Ovary (tissue), 9 donors: ENCODE results near the gene PLPP3. TPM values are rescaled to one million over a fixed set of nuclear protein-coding genes. Genes with fewer than 3 reads are reported as not detected.

Experiments used
- DNase-seq, 5 donors: peaks; one replicate each; pipeline ENCODE4 v3.0.0-alpha.2; 2019 to 2020
- H3K27ac ChIP-seq, 2 donors: fragments of 200-600 bp; one replicate each; pipeline versions ENCODE4 v1.5.1 to v1.8.0; 2019 to 2022
- H3K27me3 ChIP-seq: fragments of 200-600 bp; one replicate; pipeline ENCODE4 v1.8.0; 2022
- H3K36me3 ChIP-seq: fragments of 200-600 bp; sonication (generic); one replicate; pipeline ENCODE4 v1.5.1; 2019
- H3K4me1 ChIP-seq: one replicate; pipeline ENCODE4 v1.8.1; 2013; ENCODE audit warnings: mild to moderate bottlenecking, moderate library complexity; ENCODE audit not compliant: insufficient read depth
- H3K4me3 ChIP-seq: fragments of 200-600 bp; sonication (generic); one replicate; pipeline ENCODE4 v1.5.1; 2017
- H3K9me3 ChIP-seq, 2 donors: fragments of 200-600 bp in 1 of 2; sonication (generic) in 1 of 2; one replicate each; pipeline versions ENCODE4 v1.5.1 to v1.8.1; 2013 to 2019; ENCODE audit warnings: mild to moderate bottlenecking in 1 of 2, moderate library complexity in 1 of 2
- CTCF ChIP-seq, 3 donors: fragments of 450-650 bp in 2 of 3; fragments of 200-600 bp in 1 of 3; IDR thresholded peaks; one replicate each; pipeline versions ENCODE4 v1.5.1 to v1.8.0; 2016 to 2022; ENCODE audit warnings: antibody characterized with exemption in 3 of 3, mild to moderate bottlenecking in 1 of 3
- EP300 ChIP-seq: sonication (generic); formaldehyde crosslinking; IDR thresholded peaks from one replicate; pipeline ENCODE4 v1.6.1; 2017; ENCODE audit warnings: antibody characterized with exemption
- POLR2A ChIP-seq: fragments of 450-650 bp; IDR thresholded peaks from one replicate; pipeline ENCODE4 v1.6.1; 2017; ENCODE audit warnings: antibody characterized with exemption, mild to moderate bottlenecking, moderate library complexity
- WGBS, 3 donors: extraction: QIAGEN DNeasy Blood & Tissue Kit in 1 of 3; methylation state at CpG; one replicate each; pipeline versions ENCODE4 v1.1.5 to v1.1.7; 2013 to 2017; 5-methylcytosine and 5-hydroxymethylcytosine counted together
- intact Hi-C, 4 donors: fragments of 100-400 bp; cut with DNase I; formaldehyde crosslinking; loops; one replicate each; pipeline versions ENCODE4 v1.11.0 to v1.15.1; 2022 to 2023
- polyA plus RNA-seq, 2 donors: library from polyadenylated mRNA; stranded (reverse); fragments of 200-250 nt in 1 of 2; fragments of 350-450 nt in 1 of 2; fragmentation: Illumina TruSeq in 1 of 2; extraction: RNeasy Lipid Tissue Mini Kit (QIAGEN cat#74804) in 1 of 2; gene quantifications; one replicate each; pipeline ENCODE4 v1.2.3, GENCODE V29; 2013 to 2014
- total RNA-seq, 7 donors: library from RNA; depleted of rRNA in 2 of 7; stranded (reverse); fragments of >200 nt in 2 of 7; fragmentation: NEBNext Ultra II Directional in 3 of 7; extraction: Animal tissue kit (Norgen Biotek cat#: 25700) in 3 of 7; gene quantifications; one replicate each; pipeline versions ENCODE4 v1.1.0 to v1.2.4, GENCODE V29; 2016 to 2023
- donor health status: DM: no; HTN: no; CAD: no; lungs with moderate emphysema.
- donor health status: DM: no; HTN: no; CAD: no.
- donor health status: Bipolar disorder and iron deficiency.
- donor health status: DM: yes; HTN: yes; CAD: no.
- donor health status: DM: no; HTN: no; CAD: no.
- donor health status: DM: yes; HTN: yes; CAD: no.

PLPP3 gene
- total and polyA plus RNA-seq, 9 donors = 51.4 to 188 (median 125) TPM

GRCh38 chr1:56573311-56573710 lies 6.1 kb downstream of the PLPP3 start:
- intact Hi-C loops = loop anchor here (5.0 to 10.0 kb wide), 6 partner anchors 49 to 1199 kb away; no protein-coding TSS in a partner anchor
- no peak overlapping the region for H3K27ac ChIP-seq
- DNase-seq = no peak
- peaks cover 23% of the 10 kb centered on the region for H3K4me1 ChIP-seq
- no peaks in the 10 kb centered on the region for H3K9me3 ChIP-seq
- no peaks in the 10 kb centered on the region for H3K36me3 ChIP-seq
- WGBS, 3 donors = 26 to 34% (median 32%) methylated on average over 4 of the region's 4 CpGs
- TF ChIP-seq EP300 = no peak
- TF ChIP-seq CTCF (IDR thresholded peaks at IDR 0.05) = no peak
- TF ChIP-seq POLR2A = no peak
- H3K4me3 ChIP-seq = peak overlapping the region; percentile 12
- no peaks in the 10 kb centered on the region for H3K27me3 ChIP-seq

GRCh38 chr1:56572334-56573050 lies 6.9 kb downstream of the PLPP3 start:
- Histone ChIP-seq H3K4me3 (no peak overlapping the region), H3K36me3 (no peaks in the 10 kb centered on the region), H3K4me1 (peaks cover 23% of the 10 kb centered on the region), H3K9me3 (no peaks in the 10 kb centered on the region), H3K27me3 (no peaks in the 10 kb centered on the region), H3K27ac (no peak overlapping the region)
- no peak for TF ChIP-seq CTCF (IDR thresholded peaks at IDR 0.05)
- no peak for TF ChIP-seq POLR2A
- no peak for TF ChIP-seq EP300
- intact Hi-C loops = loop anchor here (5.0 to 10.0 kb wide), 6 partner anchors 48 to 1198 kb away; no protein-coding TSS in a partner anchor
- 38 to 39% (median 39%) methylated on average over 4 of the region's 4 CpGs for WGBS, 3 donors
- DNase-seq = no peak

- H3K4me1 ChIP-seq = peaks cover 23% of the 10 kb centered on the region
- TF ChIP-seq EP300 = no peak
- TF ChIP-seq CTCF (IDR thresholded peaks at IDR 0.05) = no peak
- TF ChIP-seq POLR2A = no peak
- WGBS, 3 donors = 8 to 31% (median 15%) methylated on average over 1 of the region's 1 CpG
- no peak overlapping the region for H3K4me3 ChIP-seq
- no peaks in the 10 kb centered on the region for H3K9me3 ChIP-seq
- H3K36me3 ChIP-seq = no peaks in the 10 kb centered on the region
- H3K27ac ChIP-seq = no peak overlapping the region
- intact Hi-C loops = loop anchor here (5.0 to 10.0 kb wide), 6 partner anchors 47 to 1197 kb away; no protein-coding TSS in a partner anchor
- no peak for DNase-seq
- H3K27me3 ChIP-seq = no peaks in the 10 kb centered on the region
Observed at GRCh38 chr1:56571448-56571847, 7.9 kb downstream of the PLPP3 start.

- H3K36me3 ChIP-seq = no peaks in the 10 kb centered on the region
- H3K27ac ChIP-seq = no peak overlapping the region
- H3K4me1 ChIP-seq = peaks cover 23% of the 10 kb centered on the region
- intact Hi-C loops = loop anchor here (5.0 to 10.0 kb wide), 6 partner anchors 46 to 1196 kb away; no protein-coding TSS in a partner anchor
- no peak overlapping the region for H3K4me3 ChIP-seq
- no peaks in the 10 kb centered on the region for H3K27me3 ChIP-seq
- no peaks in the 10 kb centered on the region for H3K9me3 ChIP-seq
- DNase-seq = no peak
- 46 to 58% (median 53%) methylated on average over 5 of the region's 5 CpGs for WGBS, 3 donors
- TF ChIP-seq POLR2A (no peak), CTCF (IDR thresholded peaks at IDR 0.05) (no peak), EP300 (no peak)
Observed at GRCh38 chr1:56570924-56571372, 8.4 kb downstream of the PLPP3 start.
